ENCODE results near the gene DOK4. TPM values are rescaled to one million over a fixed set of nuclear protein-coding genes. Genes with fewer than 3 reads are reported as not detected.

Gene DOK4
- total and polyA plus RNA-seq, 2 donors (not counting 3 experiments of a cell fraction or from before 2014, with no cell fraction given), result 22.3 to 23.4 TPM

GRCh38 chr16:57534337-57534880, 48.1 kb upstream of the DOK4 start:
- CTCF ChIA-PET, result interaction anchor here (1.0 to 1.3 kb wide), 2 partner anchors 16 to 72 kb away, joined by 3 to 4 read pairs; partner anchors contain the start of gene POLR2C

More at GRCh38 chr16:57534337-57534880, 48.1 kb upstream of the DOK4 start:
- no peak overlapping the region for H3K27ac ChIP-seq (ENCODE audit: insufficient read depth, low read depth, low read length)
- no peak overlapping the region for H3K9ac ChIP-seq (replicated peaks; ENCODE audit: extremely low read depth, insufficient read depth, low read length)
- no peaks in the 10 kb centered on the region for H3K9me3 ChIP-seq (replicated peaks; ENCODE audit: control insufficient read depth, insufficient read depth, low read length)
- no peak overlapping the region for H3K4me3 ChIP-seq (replicated peaks in 1 of 3; ENCODE audit: insufficient read depth in 1 of 3, low read depth in 1 of 3, low read length in 3 of 3)
- no peaks in the 10 kb centered on the region for H4K20me1 ChIP-seq (replicated peaks; ENCODE audit: control insufficient read depth, extremely low read depth, insufficient read depth, low read length)
- H3K4me1 ChIP-seq (ENCODE audit: control insufficient read depth, extremely low read depth, insufficient read depth, low read length), result peaks cover 37% of the 10 kb centered on the region
- intact Hi-C loops (cut with micrococcal nuclease), result loop anchor here (2.0 kb wide), 1 partner anchor 48 kb away; the partner anchor contains the start of gene DOK4
- DNase-seq (ENCODE audit: low read depth, low spot score) (no peak), FAIRE-seq (no peak)
- POLR2A ChIA-PET, result no interaction called here
- H3K9me1 ChIP-seq (replicated peaks; ENCODE audit: control insufficient read depth, extremely low read depth, insufficient read depth, low read length), result no peaks in the 10 kb centered on the region
- BruUV-seq (replicated peaks), result no TSS peak
- H2AFZ ChIP-seq (ENCODE audit: low read depth, low read length), result no peak overlapping the region
- no peak overlapping the region for H3K4me2 ChIP-seq (ENCODE audit: insufficient read depth, low read length)
- TF ChIP-seq MAX (IDR thresholded peaks at IDR 0.05; ENCODE audit: insufficient read depth, insufficient read length) (no peak), JUN (IDR thresholded peaks at IDR 0.05; ENCODE audit: borderline replicate concordance, insufficient read depth, insufficient read length, low read depth) (no peak), FOS (IDR thresholded peaks at IDR 0.05; ENCODE audit: borderline replicate concordance, insufficient read depth, low read length) (no peak), MYC (IDR thresholded peaks at IDR 0.05; ENCODE audit: low read depth, low read length) (no peak), POLR2A (IDR thresholded peaks at IDR 0.05; ENCODE audit: low read depth, low read length) (no peak), POLR2AphosphoS5 (IDR thresholded peaks at IDR 0.05; ENCODE audit: insufficient read depth, low read depth, low read length) (no peak), EZH2 (IDR thresholded peaks at IDR 0.05; ENCODE audit: borderline replicate concordance, low read depth, low read length, severe bottlenecking) (no peak), GATA2 (IDR thresholded peaks at IDR 0.05; ENCODE audit: insufficient read depth, insufficient read length, low read depth, low read length) (no peak)
- TF ChIP-seq, protein P1, sequence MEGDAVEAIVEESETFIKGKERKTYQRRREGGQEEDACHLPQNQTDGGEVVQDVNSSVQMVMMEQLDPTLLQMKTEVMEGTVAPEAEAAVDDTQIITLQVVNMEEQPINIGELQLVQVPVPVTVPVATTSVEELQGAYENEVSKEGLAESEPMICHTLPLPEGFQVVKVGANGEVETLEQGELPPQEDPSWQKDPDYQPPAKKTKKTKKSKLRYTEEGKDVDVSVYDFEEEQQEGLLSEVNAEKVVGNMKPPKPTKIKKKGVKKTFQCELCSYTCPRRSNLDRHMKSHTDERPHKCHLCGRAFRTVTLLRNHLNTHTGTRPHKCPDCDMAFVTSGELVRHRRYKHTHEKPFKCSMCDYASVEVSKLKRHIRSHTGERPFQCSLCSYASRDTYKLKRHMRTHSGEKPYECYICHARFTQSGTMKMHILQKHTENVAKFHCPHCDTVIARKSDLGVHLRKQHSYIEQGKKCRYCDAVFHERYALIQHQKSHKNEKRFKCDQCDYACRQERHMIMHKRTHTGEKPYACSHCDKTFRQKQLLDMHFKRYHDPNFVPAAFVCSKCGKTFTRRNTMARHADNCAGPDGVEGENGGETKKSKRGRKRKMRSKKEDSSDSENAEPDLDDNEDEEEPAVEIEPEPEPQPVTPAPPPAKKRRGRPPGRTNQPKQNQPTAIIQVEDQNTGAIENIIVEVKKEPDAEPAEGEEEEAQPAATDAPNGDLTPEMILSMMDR (IDR thresholded peaks at IDR 0.05; ENCODE audit: extremely low read depth in 1 of 2, insufficient read depth in 1 of 2, low read depth in 1 of 2, low read length in 2 of 2), result no peak
- dilution Hi-C loops (cut with MboI; ENCODE audit: extremely low pct_ligation_motif_present, low sequenced_read_pairs), result no loop called here
- no peaks in the 10 kb centered on the region for H3K36me3 ChIP-seq (ENCODE audit: control insufficient read depth in 2 of 2, extremely low read depth in 1 of 2, insufficient read depth in 2 of 2, low read length in 2 of 2)
- no peaks in the 10 kb centered on the region for H3K79me2 ChIP-seq (ENCODE audit: control insufficient read depth, insufficient read depth, low read length)
- peaks cover 0 to 22% of the 10 kb centered on the region in 2 experiments for H3K27me3 ChIP-seq (ENCODE audit: control insufficient read depth in 2 of 2, insufficient read depth in 2 of 2, low read length in 2 of 2)

Data from endothelial cell of umbilical vein (primary cell).